Astrocyte of the cerebellum (primary cell): ENCODE measurements around the gene EBP.

Source experiments
- DNase-seq: peaks from one replicate; pipeline ENCODE4 v3.0.0-alpha.2; 2011; ENCODE audit warnings: low read depth
- H3K4me3 ChIP-seq: 2 replicates; pipeline ENCODE4 v1.5.1; 2011; ENCODE audit warnings: mild to moderate bottlenecking, low read depth, low read length, moderate library complexity
- in situ Hi-C: cut with HindIII; loops from 2 replicates; pipeline ENCODE4 v1.10.0; 2017; ENCODE audit warnings: low sequenced_read_pairs
- TF ChIP-seq, protein P1 (sequence below): IDR thresholded peaks from 2 replicates; pipeline ENCODE4 v1.5.1; 2012; ENCODE audit warnings: low read length, low read depth, moderate library complexity, mild to moderate bottlenecking; ENCODE audit errors: missing control alignments

EBP gene

DNA sequence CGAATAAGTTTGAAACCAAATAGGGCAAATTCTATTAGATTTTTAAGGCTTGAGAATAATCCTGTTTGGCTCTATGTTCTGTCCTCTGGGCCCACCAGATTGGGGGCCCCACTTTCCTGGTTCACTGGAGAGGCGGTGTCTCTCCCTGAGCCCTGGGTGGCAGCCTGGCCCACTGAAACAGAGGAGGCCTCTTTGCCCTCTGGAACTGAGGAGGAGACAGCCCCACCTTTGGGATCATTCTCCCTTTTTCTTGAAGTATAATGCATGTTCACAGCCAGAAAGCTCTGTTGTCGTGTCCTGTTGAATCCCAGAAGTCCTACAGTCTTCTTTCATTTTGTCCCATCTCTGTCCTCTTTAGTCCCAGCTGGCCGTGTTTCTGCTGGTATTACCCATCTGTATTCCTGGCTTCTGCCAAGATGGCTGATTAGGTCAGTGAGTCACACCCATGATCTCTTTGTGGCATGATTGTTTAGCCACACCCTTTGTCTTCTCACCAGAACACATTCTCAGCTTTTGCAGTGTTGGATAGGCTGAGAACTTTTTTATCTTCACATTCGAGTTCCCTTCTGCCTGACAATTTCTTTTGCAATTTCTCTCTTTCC is 9.9 kb downstream of the EBP start:
- H3K4me3 ChIP-seq = no peak overlapping the region
- peak; percentile 22 for DNase-seq
- TF ChIP-seq, protein P1, sequence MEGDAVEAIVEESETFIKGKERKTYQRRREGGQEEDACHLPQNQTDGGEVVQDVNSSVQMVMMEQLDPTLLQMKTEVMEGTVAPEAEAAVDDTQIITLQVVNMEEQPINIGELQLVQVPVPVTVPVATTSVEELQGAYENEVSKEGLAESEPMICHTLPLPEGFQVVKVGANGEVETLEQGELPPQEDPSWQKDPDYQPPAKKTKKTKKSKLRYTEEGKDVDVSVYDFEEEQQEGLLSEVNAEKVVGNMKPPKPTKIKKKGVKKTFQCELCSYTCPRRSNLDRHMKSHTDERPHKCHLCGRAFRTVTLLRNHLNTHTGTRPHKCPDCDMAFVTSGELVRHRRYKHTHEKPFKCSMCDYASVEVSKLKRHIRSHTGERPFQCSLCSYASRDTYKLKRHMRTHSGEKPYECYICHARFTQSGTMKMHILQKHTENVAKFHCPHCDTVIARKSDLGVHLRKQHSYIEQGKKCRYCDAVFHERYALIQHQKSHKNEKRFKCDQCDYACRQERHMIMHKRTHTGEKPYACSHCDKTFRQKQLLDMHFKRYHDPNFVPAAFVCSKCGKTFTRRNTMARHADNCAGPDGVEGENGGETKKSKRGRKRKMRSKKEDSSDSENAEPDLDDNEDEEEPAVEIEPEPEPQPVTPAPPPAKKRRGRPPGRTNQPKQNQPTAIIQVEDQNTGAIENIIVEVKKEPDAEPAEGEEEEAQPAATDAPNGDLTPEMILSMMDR = no peak
- in situ Hi-C loops = no loop called here

DNA sequence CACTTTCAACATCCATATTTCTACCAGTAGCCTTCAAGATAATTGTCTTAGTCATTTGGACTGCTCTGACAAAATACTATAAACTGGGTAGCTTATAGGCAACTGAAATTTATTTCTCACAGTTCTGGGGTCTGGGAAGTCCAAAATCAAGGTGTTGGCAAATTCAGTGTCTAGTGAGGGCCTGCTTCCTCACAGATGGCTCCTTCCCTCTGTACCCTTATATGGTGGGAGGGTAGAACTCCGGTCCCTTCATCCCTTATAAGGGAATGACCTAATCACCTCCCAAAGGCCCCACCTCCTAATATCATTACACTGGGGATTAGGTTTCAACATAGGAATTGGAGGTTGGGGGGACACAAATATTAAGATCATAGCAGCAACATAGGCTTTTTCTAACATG is 10.6 kb downstream of the EBP start:
- in situ Hi-C loops = no loop called here
- TF ChIP-seq, protein P1 = no peak
- no peak for DNase-seq
- no peak overlapping the region for H3K4me3 ChIP-seq

DNA sequence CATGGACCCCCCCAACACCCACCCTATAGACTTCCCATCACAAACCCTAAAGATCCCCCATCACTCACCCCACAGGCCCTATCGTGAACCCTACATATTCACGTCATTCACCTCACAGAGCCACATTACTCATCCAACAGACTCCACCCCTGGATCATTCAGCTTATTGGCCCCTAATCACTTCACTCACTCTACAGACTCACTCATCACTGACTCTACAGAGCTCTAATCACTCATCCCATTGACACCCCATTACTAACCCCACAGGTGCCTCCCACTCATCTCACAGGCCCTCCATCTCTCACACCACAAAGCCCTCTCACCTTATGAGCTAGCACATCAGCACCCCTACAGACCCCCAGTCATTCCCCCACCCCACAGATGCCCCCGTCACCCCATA is 11.6 kb downstream of the EBP start:
- TF ChIP-seq, protein P1 = no peak
- no peak overlapping the region for H3K4me3 ChIP-seq
- no peak for DNase-seq
- in situ Hi-C loops = no loop called here

DNA sequence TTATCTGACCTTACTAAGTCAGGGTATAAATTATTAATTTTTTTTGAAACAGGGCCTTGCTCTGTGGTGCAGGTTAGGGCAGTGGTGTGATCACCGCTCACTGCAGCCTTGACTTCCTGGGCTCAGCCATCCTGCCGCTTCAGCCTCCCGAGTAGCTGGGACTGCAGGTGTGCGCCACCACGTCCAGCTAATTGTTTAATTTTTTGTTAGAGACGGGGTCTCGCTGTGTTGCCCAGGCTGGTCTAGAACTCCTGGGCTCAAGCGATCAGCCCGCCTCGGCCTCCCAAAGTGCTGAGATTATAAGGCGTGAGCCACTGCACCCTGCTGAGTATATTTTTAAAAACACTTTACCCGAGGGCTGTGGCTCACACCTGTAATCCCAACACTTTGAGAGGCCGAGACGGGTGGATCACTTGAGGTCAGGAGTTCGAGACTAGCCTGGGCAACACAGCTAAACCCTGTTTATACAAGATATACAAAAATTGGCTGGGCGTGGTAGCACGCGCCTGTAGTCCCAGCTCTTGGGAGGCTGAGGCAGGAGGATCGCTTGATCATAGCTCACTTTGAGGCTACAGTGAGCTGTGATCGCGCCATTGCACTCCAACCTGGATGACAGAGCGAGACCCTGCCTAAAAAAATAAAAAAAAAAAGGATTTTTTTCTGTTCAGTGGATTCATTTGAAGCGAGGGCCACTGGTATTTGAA is 17.2 kb downstream of the EBP start:
- no peak for DNase-seq
- TF ChIP-seq, protein P1 = no peak
- H3K4me3 ChIP-seq = peak overlapping the region; percentile 62

DNA sequence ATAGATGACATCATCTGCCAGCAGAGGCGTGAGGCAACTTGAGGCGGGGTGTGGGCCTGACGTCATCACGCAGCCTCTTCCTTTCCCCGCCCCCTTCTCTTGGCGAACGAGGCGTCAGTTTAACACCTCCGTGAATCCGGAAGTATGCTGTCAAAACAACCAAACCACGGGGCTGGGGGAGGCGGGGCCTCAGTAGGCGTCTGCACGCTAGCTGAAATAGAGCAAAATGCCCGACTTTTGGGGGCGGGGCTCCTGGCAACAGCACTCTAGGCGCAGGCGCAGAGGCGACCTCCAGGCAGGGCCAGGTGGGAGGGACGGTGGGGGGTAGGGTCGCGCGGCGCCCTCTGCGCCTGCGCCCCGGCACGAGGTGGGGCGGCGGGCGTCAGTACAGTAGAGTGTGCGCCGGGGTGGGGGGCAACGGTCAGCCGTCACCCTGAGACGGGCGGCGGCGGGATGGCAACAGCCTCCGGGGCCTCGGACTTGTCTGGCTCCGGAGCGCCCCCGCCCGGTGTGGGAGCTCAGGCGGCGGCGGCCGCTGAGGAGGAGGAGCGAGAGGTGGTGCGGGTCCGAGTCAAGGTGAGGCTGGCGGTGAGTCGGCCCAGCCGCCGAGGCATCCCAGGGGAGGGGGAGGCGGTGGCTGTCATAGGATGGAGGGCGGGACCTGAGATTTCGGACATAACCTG is 17.9 kb downstream of the EBP start, which contains the start of gene TBC1D25:
TSS of gene TBC1D25 (plus strand) at position 370 of the 683 bp plus-strand sequence. CDS start at position 454, 84 bp downstream.
- peak; percentile 93 for DNase-seq
- peak within 1 kb of the TSS; percentile 62 for H3K4me3 ChIP-seq
- in situ Hi-C loops = no loop called here
- TF ChIP-seq, protein P1 = peak; percentile 25

More for the DNA sequence above, 17.2 kb downstream of the EBP start:
- in situ Hi-C loops = no loop called here

DNA sequence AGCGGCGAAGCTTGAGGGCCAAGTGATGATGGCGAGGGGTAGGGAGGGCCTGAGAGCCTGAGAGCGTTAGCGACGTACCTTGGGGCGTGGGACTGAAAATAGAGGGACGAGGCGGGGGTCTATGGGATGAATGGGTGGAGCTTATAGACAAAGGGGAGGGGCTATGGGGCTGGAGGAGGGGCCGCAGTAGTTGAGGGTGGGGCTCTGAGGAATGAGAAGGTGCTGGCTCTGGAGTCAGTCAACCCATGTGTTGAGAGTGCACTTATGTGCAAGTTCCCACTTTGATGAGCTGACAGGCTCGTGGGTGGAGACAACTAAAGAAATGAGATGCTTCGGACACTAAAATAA is 18.4 kb downstream of the EBP start:
- peak overlapping the region; percentile 62 for H3K4me3 ChIP-seq
- in situ Hi-C loops = no loop called here
- TF ChIP-seq, protein P1 = no peak
- DNase-seq = no peak
